OCI-LY7 (cell line): ENCODE measurements around the gene TNP2. TPM values are rescaled to one million over a fixed set of nuclear protein-coding genes. Genes with fewer than 3 reads are reported as not detected.
"Not testable (repeated sequence)": the region's sequence is repeated elsewhere in the genome, so short reads cannot be mapped to it uniquely, and the experiment has no call there.

Experiments
- BruUV-seq: library from RNA; stranded (reverse); fragments of 400-500 nt; replicated peaks from 2 replicates; lab custom pipeline; 2021; lab: Mats Ljungman, UMichigan
- CTCF ChIA-PET: fragments of 300-600 bp; sonication (Branson Sonifier 250); formaldehyde crosslinking; loops from one replicate; lab custom pipeline; 2022; ENCODE audit warnings: antibody characterized with exemption; ENCODE audit not compliant: unreplicated experiment; lab: Charles Lee
- POLR2A ChIA-PET: fragments of 300-600 bp; sonication (Branson Sonifier 250); formaldehyde crosslinking; loops from one replicate; lab custom pipeline; 2022; ENCODE audit warnings: antibody characterized with exemption; lab: Charles Lee
- DNase-seq: peaks from one replicate; pipeline ENCODE4 v3.0.0-alpha.2; 2015; ENCODE audit warnings: low spot score
- H2AFZ ChIP-seq: fragments of 200-600 bp; sonication (generic), shearing (Covaris generic); 2 replicates; pipeline ENCODE4 v1.6.1; 2014; ENCODE audit warnings: mild to moderate bottlenecking, antibody characterized with exemption, low read length, moderate library complexity
- H3K27ac ChIP-seq: fragments of 200-600 bp; sonication (generic); 2 replicates; pipeline ENCODE4 v1.5.1; 2014; ENCODE audit warnings: mixed run types, low read depth, mild to moderate bottlenecking, moderate library complexity, low read length, inconsistent platforms; ENCODE audit not compliant: poor library complexity, severe bottlenecking
- H3K36me3 ChIP-seq: fragments of 200-600 bp; sonication (generic); 2 replicates; pipeline ENCODE4 v1.6.1; 2014; ENCODE audit warnings: mild to moderate bottlenecking, antibody characterized with exemption, low read length, moderate library complexity, mixed read lengths; ENCODE audit not compliant: insufficient read depth
- H3K4me1 ChIP-seq: fragments of 200-600 bp; sonication (generic); 2 replicates; pipeline ENCODE4 v1.5.1; 2014; ENCODE audit warnings: mild to moderate bottlenecking, low read length; ENCODE audit not compliant: insufficient read depth, poor library complexity, severe bottlenecking
- H3K4me2 ChIP-seq: fragments of 200-600 bp; sonication (generic); 2 replicates; pipeline ENCODE4 v1.6.1; 2014; ENCODE audit warnings: mild to moderate bottlenecking, low read length
- H3K4me3 ChIP-seq: fragments of 200-600 bp; sonication (generic); 2 replicates; pipeline ENCODE4 v1.5.1; 2014; ENCODE audit warnings: mild to moderate bottlenecking, low read depth, low read length; ENCODE audit not compliant: poor library complexity, severe bottlenecking
- H3K79me2 ChIP-seq: fragments of 200-600 bp; sonication (generic); 2 replicates; pipeline ENCODE4 v1.6.1; 2016; ENCODE audit warnings: low read depth, mild to moderate bottlenecking, low read length, moderate library complexity, mixed read lengths; ENCODE audit not compliant: insufficient read depth
- H3K9me2 ChIP-seq: fragments of 200-600 bp; sonication (generic); 2 replicates; pipeline ENCODE4 v1.6.1; 2016; ENCODE audit warnings: mild to moderate bottlenecking, low read length, mixed read lengths; ENCODE audit not compliant: insufficient read depth
- H3K9me3 ChIP-seq: fragments of 200-600 bp; sonication (generic); 2 replicates; pipeline ENCODE4 v1.6.1; 2014; ENCODE audit warnings: mild to moderate bottlenecking, mixed run types, low read length, mixed read lengths
- H4K20me1 ChIP-seq: fragments of 200-600 bp; sonication (generic); 2 replicates; pipeline ENCODE4 v1.6.1; 2014; ENCODE audit warnings: mild to moderate bottlenecking, antibody characterized with exemption, low read length, moderate library complexity, mixed read lengths; ENCODE audit not compliant: insufficient read depth
- EZH2phosphoT487 ChIP-seq: fragments of 200-600 bp; sonication (generic); IDR thresholded peaks from 2 replicates; pipeline ENCODE4 v1.6.1; 2018; ENCODE audit warnings: low read depth, borderline replicate concordance, mild to moderate bottlenecking, mixed run types, antibody characterized with exemption, low read length, moderate library complexity, mixed read lengths
- intact Hi-C: fragments of 100-400 bp; cut with micrococcal nuclease; formaldehyde crosslinking; loops from one replicate; pipeline ENCODE4 v1.10.0; 2022; ENCODE audit not compliant: unreplicated experiment
- total RNA-seq, 2 experiments: library from RNA; depleted of rRNA in 1 of 2; stranded (reverse); fragments of >200 nt in 1 of 2; shearing (Covaris generic) in 1 of 2; gene quantifications; 2 replicates each; pipeline ENCODE4 v1.2.3, GENCODE V29; 2014 to 2022
- TF ChIP-seq, protein P1 (sequence below): fragments of 200-600 bp; sonication (generic); conservative IDR thresholded peaks from 2 replicates; pipeline ENCODE4 v1.5.1; 2014; ENCODE audit warnings: mild to moderate bottlenecking, antibody characterized with exemption, low read length, moderate library complexity, mixed read lengths

TNP2 gene
- total RNA-seq, 2 experiments from 2014 or later: not detected

DNA sequence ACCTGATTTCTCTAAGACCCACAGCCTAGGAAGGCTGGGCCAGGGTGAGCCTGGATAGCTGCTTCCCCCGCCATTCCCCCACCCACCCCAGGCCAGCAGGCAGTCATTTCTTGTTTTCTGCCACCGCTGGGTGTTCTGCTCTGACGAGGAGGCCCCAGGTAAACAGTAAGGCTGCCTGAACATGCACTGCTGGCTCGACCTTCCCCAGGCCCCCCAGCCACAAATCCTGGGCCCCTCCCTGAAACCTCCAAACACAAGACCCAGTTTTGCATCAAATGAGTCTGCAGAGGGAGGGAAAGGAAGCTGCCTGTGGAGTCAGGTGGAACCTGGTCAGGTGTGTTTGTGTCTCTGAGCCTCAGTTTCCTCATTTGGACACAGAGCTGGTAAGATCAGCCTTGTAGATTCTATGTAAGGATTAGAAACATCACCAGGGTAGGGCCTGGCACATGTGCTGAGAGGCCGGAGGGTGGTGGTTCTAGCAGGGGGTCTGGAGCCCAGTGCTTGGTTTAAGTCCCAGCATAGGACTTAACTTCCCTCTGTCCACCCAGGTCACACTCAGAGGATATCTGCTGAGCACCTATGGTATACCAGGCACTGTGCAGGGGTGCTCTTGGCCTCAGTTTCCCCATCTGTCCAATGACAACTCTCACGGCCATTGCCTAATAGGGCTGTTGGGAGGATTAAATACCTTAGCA, 30.9 kb upstream of the TNP2 start:
- no peaks in the 10 kb centered on the region for H3K9me3 ChIP-seq
- no peaks in the 10 kb centered on the region for H3K79me2 ChIP-seq
- intact Hi-C loops: no loop called here
- TF ChIP-seq EZH2phosphoT487: no peak
- TF ChIP-seq, protein P1, sequence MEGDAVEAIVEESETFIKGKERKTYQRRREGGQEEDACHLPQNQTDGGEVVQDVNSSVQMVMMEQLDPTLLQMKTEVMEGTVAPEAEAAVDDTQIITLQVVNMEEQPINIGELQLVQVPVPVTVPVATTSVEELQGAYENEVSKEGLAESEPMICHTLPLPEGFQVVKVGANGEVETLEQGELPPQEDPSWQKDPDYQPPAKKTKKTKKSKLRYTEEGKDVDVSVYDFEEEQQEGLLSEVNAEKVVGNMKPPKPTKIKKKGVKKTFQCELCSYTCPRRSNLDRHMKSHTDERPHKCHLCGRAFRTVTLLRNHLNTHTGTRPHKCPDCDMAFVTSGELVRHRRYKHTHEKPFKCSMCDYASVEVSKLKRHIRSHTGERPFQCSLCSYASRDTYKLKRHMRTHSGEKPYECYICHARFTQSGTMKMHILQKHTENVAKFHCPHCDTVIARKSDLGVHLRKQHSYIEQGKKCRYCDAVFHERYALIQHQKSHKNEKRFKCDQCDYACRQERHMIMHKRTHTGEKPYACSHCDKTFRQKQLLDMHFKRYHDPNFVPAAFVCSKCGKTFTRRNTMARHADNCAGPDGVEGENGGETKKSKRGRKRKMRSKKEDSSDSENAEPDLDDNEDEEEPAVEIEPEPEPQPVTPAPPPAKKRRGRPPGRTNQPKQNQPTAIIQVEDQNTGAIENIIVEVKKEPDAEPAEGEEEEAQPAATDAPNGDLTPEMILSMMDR: no peak
- no peaks in the 10 kb centered on the region for H3K9me2 ChIP-seq
- no TSS peak for BruUV-seq
- H3K4me3 ChIP-seq: no peak overlapping the region
- H3K4me2 ChIP-seq: peak overlapping the region; percentile 82
- no peaks in the 10 kb centered on the region for H4K20me1 ChIP-seq
- H3K36me3 ChIP-seq: no peaks in the 10 kb centered on the region
- H2AFZ ChIP-seq: peak overlapping the region; percentile 64; the same call in 1 of the 2 replicates
- POLR2A ChIA-PET: interaction anchor here (0.9 to 4.3 kb wide), 4 partner anchors 10 to 70 kb away, joined by 3 to 79 read pairs (median 16); partner anchors contain the start of gene SOCS1
- H3K27ac ChIP-seq: peak overlapping the region; percentile 96
- H3K4me1 ChIP-seq: peaks cover 84% of the 10 kb centered on the region
- CTCF ChIA-PET: interaction anchor here (0.6 to 1.0 kb wide), 2 partner anchors 8 to 379 kb away, joined by 3 read pairs; no protein-coding TSS in a partner anchor
- peak; percentile 35 for DNase-seq

DNA sequence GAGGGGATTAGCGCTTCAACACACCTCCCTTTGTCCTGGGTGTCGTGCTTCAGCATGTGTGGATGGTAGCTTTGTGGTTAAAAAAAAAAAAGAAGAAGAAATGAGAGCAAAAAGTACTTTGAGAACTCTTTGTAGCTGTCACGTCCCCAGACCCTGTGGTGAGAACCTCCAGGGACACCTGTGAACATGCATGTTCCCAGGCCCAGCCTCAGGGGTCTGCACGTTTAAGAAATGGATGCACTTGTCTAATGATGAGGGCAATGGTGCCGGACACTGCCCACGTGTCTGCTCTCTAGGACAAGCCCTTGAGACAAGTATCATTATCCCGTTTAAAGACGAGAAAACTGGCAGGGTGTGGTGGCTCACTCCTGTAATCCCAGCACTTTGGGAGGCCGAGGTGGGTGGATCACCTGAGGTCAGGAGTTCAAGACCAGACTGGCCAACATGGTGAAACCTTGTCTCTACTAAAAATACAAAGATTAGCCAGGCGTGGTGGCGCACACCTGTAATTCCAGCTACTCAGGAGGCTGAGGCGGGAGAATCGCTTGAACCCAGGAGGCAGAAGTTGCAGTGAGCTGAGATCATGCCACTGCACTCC, 29.9 kb upstream of the TNP2 start:
- Histone ChIP-seq H2AFZ (peak overlapping the region; percentile 81; the same call in 1 of the 2 replicates), H3K4me2 (peak overlapping the region; percentile 82), H3K27ac (peak overlapping the region; percentile 96), H3K4me1 (peaks cover 91% of the 10 kb centered on the region)
- H3K36me3 ChIP-seq, H3K79me2 ChIP-seq, intact Hi-C loops, H3K4me3 ChIP-seq, H3K9me2 ChIP-seq, H4K20me1 ChIP-seq, BruUV-seq, H3K9me3 ChIP-seq: not testable (repeated sequence)
- ChIA-PET POLR2A (interaction anchor here (0.9 to 4.3 kb wide), 10 partner anchors 11 to 71 kb away, joined by 3 to 79 read pairs (median 8); partner anchors contain the start of gene SOCS1), CTCF (interaction anchor here (0.6 to 2.8 kb wide), 4 partner anchors 10 to 380 kb away, joined by 3 to 20 read pairs (median 11); partner anchors contain the start of gene SOCS1)
- peak; percentile 70 for DNase-seq

DNA sequence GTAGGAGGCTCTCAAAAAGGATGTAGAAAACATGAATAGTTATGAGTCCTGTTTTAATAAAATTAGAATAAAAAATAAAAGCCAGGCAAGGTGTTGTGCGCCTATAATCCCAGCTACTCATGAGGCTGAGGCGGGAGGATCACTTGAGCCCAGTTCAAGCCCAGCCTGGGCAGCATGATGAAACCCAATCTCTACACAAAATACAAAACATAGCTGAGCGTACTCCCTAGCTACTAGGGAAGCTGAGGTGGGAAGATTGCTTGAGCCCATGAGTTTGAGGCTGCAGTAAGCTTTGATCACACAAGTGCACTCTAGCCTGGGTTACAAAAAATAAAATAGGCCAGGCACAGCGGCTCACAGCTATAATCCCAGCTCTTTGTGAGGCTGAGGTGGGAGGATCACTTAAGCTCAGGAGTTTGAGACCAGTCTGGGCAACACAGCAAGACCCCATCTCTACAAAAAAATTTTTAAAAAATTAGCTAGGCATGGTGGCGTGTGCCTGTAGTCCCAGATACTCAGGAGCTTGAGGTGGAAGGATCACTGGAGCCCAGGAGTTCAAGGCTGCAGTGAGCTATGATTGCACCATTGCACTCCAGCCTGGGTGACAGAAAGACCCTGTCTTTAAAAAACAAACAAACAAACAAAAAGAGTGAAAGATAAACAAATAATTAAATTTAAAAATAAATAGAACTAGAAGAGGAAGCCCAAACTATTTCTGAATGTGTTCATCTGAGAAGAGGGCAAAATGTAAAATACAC, 29.2 kb upstream of the TNP2 start:
- Histone ChIP-seq H3K4me2 (peak overlapping the region; percentile 82), H4K20me1 (no peaks in the 10 kb centered on the region), H3K27ac (peak overlapping the region; percentile 96), H3K79me2 (no peaks in the 10 kb centered on the region), H3K9me2 (no peaks in the 10 kb centered on the region), H2AFZ (peak overlapping the region; percentile 81; the same call in 1 of the 2 replicates), H3K36me3 (no peaks in the 10 kb centered on the region), H3K4me1 (peaks cover 95% of the 10 kb centered on the region), H3K4me3 (peak overlapping the region; percentile 49), H3K9me3 (no peaks in the 10 kb centered on the region)
- TF ChIP-seq EZH2phosphoT487: no peak
- TF ChIP-seq, protein P1: no peak
- POLR2A ChIA-PET: interaction anchor here (0.6 to 4.3 kb wide), 14 partner anchors 12 to 442 kb away, joined by 3 to 79 read pairs (median 8); partner anchors contain the start of gene SOCS1
- intact Hi-C loops: no loop called here
- BruUV-seq: no TSS peak
- CTCF ChIA-PET: interaction anchor here (0.8 to 2.8 kb wide), 5 partner anchors 10 to 73 kb away, joined by 3 to 20 read pairs (median 3); partner anchors contain the start of gene SOCS1
- DNase-seq: no peak
